ENCODE measurements around the gene AMN1. TPM values are rescaled to one million over a fixed set of nuclear protein-coding genes. Genes with fewer than 3 reads are reported as not detected.
"Not testable (repeated sequence)": the region's sequence is repeated elsewhere in the genome, so short reads cannot be mapped to it uniquely, and the experiment has no call there.

AMN1 gene
- total RNA-seq, 4 donors from 2014 or later: 6.8 to 27.6 (median 10.0) TPM

DNA sequence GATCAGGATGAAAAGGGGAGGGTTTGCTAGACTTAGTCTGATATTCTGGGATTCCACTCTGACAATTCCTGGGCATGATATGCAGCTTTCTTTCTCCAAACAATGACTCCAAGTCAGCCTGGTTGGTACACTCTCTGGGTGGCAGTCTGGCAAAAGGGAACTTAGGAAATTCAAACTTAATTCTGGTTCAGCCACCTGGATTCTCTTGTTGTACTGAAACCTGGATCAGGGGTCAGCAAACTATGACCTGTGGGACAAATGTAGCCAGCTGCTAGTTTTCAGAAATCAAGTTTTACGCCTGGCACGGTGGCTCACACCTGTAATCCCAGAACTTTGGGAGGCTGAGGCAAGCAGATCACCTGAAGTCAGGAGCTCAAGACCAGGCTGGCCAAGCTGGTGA, 6.2 kb downstream of the AMN1 start:
- ATAC-seq (ENCODE audit: low FRiP score) (no peak), DNase-seq (ENCODE audit: low spot score) (no peak)
- TF ChIP-seq, protein P1, sequence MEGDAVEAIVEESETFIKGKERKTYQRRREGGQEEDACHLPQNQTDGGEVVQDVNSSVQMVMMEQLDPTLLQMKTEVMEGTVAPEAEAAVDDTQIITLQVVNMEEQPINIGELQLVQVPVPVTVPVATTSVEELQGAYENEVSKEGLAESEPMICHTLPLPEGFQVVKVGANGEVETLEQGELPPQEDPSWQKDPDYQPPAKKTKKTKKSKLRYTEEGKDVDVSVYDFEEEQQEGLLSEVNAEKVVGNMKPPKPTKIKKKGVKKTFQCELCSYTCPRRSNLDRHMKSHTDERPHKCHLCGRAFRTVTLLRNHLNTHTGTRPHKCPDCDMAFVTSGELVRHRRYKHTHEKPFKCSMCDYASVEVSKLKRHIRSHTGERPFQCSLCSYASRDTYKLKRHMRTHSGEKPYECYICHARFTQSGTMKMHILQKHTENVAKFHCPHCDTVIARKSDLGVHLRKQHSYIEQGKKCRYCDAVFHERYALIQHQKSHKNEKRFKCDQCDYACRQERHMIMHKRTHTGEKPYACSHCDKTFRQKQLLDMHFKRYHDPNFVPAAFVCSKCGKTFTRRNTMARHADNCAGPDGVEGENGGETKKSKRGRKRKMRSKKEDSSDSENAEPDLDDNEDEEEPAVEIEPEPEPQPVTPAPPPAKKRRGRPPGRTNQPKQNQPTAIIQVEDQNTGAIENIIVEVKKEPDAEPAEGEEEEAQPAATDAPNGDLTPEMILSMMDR (IDR thresholded peaks at IDR 0.05): no peak

- DNase-seq (ENCODE audit: low spot score); ATAC-seq (ENCODE audit: low FRiP score): not testable (repeated sequence)
These were observed 10.2 kb downstream of the AMN1 start for GRCh38 chr12:31718542-31719198.

DNA sequence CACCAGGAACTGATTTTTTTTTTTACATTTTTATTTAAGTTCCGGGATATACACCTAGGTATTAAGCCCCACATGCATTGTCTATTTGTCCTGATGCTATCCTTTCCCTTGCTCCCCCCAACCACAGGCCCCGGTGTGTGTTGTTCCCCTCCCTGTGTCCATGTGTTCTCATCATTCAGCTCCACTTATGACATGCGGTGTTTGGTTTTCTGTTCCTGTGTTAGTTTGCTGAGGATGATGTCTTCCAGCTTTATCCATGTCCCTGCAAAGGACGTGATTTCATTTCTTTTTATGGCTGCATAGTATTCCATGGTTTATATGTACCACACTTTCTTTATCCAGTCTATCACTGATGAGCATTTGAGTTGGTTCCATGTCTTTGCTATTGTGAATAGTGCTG, 11.8 kb downstream of the AMN1 start:
- not testable (repeated sequence) for ATAC-seq (ENCODE audit: low FRiP score); DNase-seq (ENCODE audit: low spot score)

DNA sequence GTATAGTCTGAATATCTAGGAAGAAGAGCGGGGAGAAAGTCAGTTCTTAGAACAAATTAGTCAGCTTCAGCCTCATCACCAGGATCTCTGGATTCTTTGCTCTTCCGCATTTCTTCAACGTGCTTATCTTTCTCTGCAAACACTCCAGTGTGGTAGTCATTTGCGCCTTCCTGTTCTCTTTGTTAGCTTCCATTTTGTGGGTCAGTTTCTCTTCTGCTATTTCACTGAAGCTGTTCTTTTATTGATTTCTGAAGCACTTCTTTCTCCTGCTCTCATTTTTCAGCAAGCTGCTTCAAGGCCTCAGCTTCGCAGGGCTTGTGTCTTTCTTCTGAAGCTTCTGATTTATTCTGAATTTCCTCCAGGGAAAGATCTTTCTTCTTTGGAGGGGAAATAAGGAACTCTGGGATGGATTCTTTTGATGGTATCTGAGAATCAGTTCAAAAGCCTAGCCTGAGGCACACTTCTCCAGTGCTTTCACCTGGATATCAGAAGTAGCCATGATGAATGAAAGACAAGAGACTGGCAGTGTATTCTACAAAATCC, 13.5 kb downstream of the AMN1 start:
- no peak for DNase-seq (ENCODE audit: low spot score)
- TF ChIP-seq, protein P1 (IDR thresholded peaks at IDR 0.05): no peak
- ATAC-seq (ENCODE audit: low FRiP score): peak; percentile 66

DNA sequence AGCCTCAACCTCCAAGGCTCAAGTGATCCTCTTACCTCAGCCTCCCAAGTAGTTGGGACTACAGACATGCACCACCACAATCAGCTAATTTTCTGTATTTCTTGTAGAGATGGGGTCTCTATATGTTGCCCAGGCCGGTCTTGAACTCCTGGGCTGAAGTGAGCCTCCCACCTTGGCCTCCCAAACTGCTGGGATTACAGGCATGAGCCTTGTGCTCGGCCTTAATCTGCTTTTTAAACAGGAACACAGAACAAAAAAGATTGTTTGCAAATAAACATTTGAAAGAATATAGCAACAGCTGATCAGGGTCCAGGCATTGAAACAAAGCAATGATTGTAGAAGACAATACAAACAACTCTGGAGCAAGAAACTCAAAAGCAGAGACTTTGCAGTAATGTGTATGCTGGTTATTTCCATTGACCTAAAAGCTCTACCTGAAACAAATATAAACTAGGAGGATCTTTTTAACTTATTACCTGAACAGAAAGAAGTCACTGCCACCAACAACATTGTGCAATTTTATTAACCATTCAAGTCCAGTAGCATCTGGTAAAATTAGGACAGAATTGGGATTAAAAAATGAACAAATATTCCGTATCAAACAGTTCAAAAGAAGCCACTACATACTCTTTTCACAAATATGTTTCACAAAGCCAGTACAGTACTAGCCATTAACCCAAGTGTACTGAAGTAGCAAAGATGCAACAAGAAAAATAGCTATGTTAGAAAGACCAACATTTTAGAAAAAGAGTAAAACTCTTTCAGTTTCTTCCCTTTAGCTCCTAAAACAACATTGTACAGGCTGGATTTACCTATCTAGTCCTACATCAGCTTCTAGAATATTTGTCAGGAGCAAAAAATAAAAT, 14.2 kb downstream of the AMN1 start:
- ATAC-seq (ENCODE audit: low FRiP score) (no peak), DNase-seq (ENCODE audit: low spot score) (no peak)
- TF ChIP-seq, protein P1 (IDR thresholded peaks at IDR 0.05): no peak

GRCh38 chr12:31712877-31713276, 15.9 kb downstream of the AMN1 start:
- DNase-seq (ENCODE audit: low spot score) (no peak), ATAC-seq (ENCODE audit: low FRiP score) (no peak)
- TF ChIP-seq, protein P1 (IDR thresholded peaks at IDR 0.05): no peak

DNA sequence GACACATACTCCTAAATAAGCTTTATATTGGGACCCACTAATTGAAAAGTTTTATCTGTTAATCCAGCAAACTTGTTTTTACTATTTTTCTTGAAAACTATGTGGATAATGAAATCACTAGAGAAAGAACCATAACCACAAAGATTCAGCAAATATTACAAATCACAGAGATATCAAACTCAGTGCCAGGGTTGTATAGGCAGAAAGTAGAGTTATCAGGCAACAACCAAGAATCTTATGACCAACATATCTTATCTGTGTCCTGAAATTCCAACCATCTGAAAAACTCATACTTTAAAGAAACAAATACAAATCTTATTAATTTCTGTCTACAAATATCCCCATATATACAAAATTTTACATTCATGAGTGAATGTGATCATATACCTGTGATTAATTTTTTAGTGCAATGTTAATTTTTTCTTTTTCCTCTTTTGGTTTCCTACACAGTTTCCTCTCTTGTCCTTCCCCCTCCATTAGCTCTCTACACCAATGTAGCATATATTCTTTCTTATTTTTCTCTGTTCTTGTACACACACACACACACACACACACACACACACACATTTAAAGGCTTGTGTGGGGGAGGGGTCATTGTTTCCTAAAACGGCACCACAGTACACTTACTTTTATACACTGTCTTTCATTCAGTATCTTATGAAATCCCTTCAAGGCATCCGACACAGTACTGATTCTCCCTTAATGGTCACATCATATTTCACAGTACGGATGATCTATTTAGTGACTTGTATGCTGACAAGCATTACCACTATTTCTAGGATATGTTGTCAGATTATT, 18.6 kb downstream of the AMN1 start:
- TF ChIP-seq, protein P1 (IDR thresholded peaks at IDR 0.05): no peak
- DNase-seq (ENCODE audit: low spot score): no peak

DNA sequence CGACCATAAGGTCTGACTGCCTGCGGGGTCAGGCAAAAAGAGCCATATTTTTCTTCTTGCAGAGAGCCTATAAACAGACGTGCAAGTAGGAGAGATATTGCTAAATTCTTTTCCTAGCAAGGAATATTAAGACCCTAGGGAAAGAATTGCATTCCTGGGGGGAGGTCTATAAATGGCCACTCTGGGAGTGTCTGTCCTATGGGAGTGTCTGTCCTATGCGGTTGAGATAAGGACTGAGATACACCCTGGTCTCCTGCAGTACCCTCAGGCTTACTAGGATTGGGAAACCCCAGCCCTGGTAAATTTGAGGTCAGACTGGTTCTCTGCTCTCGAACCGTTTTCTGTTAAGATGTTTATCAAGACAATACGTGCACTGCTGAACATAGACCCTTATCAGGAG, 20.7 kb downstream of the AMN1 start:
- ATAC-seq (ENCODE audit: low FRiP score): not testable (repeated sequence)

More for the DNA sequence above, 18.6 kb downstream of the AMN1 start:
- no peak for ATAC-seq (ENCODE audit: low FRiP score)

More for the DNA sequence above, 20.7 kb downstream of the AMN1 start:
- DNase-seq (ENCODE audit: low spot score): not testable (repeated sequence)
